AG10803 (cell line): Measurements from ENCODE around the gene MGAT4C.

Experiments
- DNase-seq: peaks from one replicate; pipeline ENCODE4 v3.0.0; 2010; ENCODE audit warnings: low read depth
- H3K4me3 ChIP-seq: 2 replicates; pipeline ENCODE4 v1.5.1; 2011; ENCODE audit warnings: mild to moderate bottlenecking, low read length, control low read depth
- CTCF ChIP-seq: conservative IDR thresholded peaks from 2 replicates; pipeline ENCODE4 v1.5.1; 2011; ENCODE audit warnings: mild to moderate bottlenecking, low read length, control low read depth, inconsistent platforms

The MGAT4C gene

DNA sequence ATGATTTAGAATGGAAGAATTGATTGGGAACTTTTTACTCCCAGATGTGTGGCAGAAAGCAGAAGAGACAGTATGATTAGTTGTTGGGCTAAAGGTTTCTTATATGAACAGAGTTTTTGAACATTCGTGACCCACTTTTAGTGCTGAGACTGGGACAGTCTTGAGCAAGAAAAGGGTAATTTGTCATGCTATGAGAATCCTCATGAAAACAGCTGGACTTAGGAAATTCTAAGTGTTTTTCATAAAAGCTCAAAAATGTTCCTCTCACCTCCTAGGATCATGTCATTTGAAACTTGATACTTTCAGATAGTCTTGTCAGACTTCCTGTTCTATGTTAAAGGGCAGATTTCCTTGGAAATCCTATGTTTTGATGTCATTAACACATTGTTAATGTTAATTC lies 86.1 kb downstream of the MGAT4C start:
- TF ChIP-seq CTCF, result no peak
- DNase-seq, result no peak
- no peak overlapping the region for H3K4me3 ChIP-seq

DNA sequence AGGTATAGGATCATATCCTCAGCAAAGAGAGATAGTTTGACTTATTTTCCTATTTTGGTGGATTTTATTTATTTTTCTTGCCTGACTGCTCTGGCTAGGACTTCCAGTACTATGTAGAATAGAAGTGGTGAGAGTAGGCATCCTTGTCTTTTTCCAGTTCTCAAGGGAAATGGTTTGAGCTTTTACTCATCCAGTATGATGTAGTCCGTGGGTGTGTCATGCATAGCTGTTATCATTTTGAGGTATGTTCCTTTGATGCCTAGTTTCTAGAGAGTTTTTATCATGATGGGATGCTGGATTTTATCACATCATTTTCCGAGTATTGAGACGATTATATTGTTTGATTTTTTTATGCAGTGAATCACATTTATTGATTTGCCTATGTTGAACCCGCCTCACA lies 97.2 kb downstream of the MGAT4C start:
- no peak for TF ChIP-seq CTCF
- no peak for DNase-seq
- H3K4me3 ChIP-seq, result no peak overlapping the region

DNA sequence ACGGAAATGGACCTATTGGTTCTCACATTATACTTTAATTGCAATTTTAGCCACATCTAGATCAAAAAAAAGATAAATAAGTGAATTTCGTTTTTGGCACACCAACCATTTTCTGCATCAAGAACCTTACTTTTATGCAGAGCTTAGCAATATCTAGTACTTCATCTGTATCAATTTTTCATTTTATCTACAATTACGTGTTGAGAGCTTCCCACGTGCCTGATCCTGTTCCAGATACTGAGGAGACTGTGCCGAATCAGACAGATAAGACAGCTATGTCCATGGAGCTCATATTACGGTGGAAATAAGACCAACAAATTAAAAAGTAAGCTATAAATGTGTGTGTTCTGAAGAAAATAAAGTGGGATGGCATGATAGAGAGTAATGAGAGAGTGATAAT lies 101.6 kb downstream of the MGAT4C start:
- no peak overlapping the region for H3K4me3 ChIP-seq
- TF ChIP-seq CTCF, result no peak
- DNase-seq, result no peak

- no peak for DNase-seq
- no peak overlapping the region for H3K4me3 ChIP-seq
- TF ChIP-seq CTCF, result no peak
These were observed 107.6 kb downstream of the MGAT4C start for GRCh38 chr12:86148612-86149011.

GRCh38 chr12:86148071-86148470 lies 108.1 kb downstream of the MGAT4C start:
- no peak for TF ChIP-seq CTCF
- no peak overlapping the region for H3K4me3 ChIP-seq
- DNase-seq, result no peak

- no peak overlapping the region for H3K4me3 ChIP-seq
- no peak for DNase-seq
- TF ChIP-seq CTCF, result no peak
These were observed 111.0 kb downstream of the MGAT4C start for GRCh38 chr12:86145156-86145555.

- TF ChIP-seq CTCF, result no peak
- DNase-seq, result no peak
These were observed 113.0 kb downstream of the MGAT4C start for GRCh38 chr12:86143162-86143561.

More at GRCh38 chr12:86143162-86143561, 113.0 kb downstream of the MGAT4C start:
- H3K4me3 ChIP-seq, result no peak overlapping the region
